ENCODE measurements around the gene ZNF512B.
A peak's percentile ranks its signal among the peaks of the same experiment; 100 is the strongest.
"Not testable (repeated sequence)": the region's sequence is repeated elsewhere in the genome, so short reads cannot be mapped to it uniquely, and the experiment has no call there.

Gene ZNF512B

DNA sequence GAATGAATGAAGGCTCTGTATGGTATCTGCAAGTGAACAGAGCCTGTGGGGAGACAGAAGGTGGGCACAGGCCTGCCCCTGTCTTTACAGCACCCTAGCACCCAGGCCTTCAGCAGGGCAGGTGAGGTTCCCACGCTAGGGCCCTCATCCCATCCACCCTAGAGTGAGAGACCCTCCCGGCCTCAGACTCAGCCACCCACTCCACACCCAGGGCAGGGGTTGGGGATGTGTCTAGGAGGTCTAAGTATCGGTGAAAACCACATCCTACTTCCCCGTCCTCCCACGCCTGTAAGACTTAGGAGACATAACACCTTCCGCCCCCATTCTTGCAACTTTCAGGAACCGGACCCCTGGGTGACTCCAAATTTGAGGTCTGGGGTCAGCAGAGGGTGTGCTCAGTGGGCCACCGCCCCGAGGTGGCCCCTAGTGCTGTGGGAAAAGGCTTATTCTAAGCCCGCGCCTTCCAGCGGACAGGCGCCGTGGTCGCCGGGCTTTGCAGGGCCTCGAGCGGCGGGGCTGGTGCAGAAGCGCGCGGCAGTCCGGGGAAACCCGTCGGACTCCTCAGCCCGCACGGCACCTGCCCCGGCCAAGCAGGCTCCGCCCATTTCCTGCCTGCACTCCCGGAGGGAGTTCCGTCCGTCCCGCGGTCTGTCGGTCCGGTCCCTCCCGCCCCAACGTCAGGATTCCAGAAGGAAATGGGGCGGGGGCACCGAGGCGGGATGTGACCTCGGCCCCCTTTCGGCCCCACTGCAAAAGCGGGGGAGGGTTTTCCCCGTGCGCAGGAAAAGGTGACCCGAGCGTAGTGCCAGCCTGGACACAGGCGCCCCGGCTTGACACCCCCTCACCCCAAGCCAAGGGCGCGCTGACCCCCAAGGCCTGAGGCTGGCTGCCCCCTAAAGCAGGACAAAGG lies 8.8 kb upstream of the ZNF512B start:
- peak; percentile 88 for DNase-seq (ENCODE audit: low spot score)

DNA sequence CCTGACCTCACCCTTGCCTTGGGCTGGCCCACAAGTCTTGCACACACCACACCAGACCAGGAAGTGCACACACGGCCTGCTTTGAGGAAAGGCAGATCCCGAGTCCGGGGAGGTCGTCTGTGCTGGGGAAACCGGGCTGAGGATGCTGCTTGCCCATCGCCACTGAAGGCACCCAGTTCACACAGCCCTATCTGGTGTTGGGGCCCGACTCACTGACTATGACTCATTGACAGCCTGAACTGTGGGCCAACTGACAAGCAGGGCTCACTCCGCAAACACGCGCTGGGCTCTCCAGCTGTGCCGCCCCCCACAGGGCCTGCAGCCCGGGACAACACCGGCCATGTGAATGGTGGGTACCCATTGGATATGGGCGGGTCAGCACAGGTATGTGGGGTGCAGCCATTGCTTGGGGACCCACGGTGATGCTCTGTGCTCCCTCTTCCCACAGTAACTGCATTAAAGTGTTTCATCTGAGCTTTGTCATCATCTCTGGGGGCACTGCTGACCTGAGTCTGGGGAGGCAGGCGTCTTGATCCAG lies 8.1 kb upstream of the ZNF512B start:
- peak; percentile 73 for DNase-seq (ENCODE audit: low spot score)

DNA sequence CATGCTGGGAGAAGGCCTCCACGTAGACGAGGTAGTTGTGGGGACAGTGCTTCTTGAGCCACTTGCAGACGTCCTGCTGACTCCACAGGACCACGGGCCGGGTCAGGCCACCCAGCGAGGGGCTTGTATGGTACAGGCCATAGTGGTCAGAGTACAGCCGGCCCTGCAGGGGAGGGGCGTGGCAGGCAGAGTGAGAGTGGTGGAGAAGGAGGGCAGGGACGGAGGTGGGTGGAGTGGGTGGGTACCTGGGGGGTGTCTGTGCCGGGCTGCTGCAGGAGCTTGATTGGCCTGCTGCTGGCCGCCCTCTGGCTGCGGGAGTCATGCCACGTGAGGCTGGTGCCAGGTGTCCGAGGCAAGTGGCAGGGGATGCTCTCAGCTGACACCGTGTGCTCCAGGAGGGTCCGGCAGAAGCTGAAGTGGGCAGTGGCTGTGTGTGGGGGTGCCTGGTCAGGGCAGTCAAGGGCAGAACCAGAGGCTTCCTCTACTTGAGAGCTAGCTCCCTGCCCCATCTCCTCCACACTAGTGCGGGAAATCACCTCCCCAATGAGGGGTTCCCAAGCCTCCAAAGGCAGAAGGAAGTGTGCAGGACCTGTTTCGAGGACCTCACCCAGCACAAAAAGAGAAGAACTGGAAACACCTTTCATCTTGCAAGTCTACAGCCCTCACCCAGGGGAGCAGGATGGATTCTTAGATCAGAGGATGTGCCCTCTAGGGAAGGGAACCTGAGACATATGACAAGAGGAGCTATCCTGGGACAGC lies 7.4 kb upstream of the ZNF512B start:
- no peak for DNase-seq (ENCODE audit: low spot score)

DNA sequence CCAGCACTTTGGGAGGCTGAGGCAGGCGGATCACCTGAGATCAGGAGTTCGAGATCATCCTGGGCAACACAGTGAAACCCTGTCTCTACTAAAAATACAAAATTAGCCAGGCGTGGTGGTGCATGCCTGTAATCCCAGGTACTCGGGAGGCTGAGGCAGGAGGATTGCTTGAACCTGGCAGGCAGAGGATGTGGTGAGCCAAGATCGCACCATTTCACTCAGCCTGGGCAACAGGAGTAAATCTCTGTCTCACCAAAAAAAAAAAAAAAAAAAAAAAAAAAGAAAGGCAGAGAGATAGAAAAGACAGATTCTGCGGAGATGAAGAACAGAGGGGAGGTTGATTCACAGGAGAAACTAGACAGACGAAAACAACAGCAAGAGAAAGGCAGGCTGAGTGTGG lies 6.8 kb upstream of the ZNF512B start:
- DNase-seq (ENCODE audit: low spot score), result not testable (repeated sequence)

DNA sequence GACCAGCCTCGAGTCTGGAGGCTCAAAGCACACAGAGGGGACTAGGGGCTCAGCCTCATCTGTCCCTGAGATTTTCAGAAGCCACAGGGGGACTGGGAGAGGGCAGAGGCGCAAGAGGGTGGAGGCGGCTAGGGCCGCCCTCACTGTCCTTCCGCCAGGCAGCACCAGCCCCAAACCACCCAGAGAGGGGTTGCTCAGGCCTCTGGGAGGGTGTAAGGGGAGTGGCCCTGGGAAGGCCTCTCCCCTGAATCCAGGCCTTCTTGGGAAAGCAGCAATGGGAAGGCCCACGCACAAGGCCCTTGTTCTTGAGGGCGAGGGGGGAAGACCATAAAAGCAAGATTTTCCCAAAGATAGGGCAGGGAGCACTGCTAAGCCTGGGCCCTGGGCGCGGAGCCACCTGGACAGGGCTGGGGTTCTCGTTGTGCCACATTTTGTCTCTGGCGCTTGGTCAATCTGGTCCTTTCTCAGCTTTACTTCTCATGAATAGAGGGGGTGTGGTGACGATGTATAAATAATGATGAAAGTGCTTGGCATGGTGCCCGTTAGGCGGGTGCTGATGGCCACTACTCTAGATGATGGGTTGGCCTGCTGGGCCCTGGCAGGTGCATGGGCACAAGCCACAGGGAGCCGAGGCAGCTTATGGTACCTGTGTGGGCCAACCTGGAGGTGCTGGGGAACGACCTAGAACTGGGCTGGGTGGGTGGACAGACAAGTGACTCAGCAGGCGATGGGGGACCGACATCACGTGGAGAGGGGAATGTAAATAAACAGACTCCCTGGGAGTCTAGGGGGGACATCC lies 4.9 kb upstream of the ZNF512B start:
- DNase-seq (ENCODE audit: low spot score), result no peak

DNA sequence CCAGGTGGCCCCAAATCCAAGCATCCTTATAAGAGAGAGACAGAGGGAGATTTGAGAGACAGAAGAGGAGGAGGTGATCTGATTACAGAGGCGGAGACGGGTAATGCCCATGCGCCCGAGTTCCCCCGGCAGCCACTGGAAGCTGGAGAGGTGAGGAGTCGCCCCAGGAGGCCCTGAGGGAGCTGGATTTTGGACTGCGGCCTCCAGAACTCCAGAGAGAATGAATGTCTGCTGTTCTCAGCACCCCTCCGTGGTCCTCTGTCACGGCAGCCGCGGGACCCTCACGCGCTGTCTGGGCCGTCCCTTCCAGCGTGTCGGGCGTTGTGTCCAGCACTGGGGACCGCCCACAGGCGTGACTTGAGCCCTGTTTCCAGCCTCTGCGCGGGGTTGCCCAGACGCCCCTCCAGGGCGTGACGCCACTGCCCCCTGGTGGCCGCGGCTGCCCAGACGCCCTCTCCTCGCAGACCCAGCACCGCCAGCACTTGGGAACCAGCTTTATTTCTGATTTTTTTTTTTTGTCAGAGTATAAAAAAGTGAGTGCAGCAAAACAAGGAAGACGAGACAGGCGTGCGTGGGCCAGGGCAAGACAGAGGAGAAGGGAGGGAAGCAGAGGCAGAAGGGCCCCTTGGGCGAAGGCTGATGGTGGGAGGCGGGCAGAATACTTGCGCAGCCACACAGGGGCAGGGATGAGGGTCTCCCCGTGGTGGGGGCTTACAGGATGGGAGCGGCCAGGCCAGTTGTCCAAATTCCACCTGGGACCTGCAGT lies 4.1 kb upstream of the ZNF512B start:
- DNase-seq (ENCODE audit: low spot score), result peak; percentile 86

DNA sequence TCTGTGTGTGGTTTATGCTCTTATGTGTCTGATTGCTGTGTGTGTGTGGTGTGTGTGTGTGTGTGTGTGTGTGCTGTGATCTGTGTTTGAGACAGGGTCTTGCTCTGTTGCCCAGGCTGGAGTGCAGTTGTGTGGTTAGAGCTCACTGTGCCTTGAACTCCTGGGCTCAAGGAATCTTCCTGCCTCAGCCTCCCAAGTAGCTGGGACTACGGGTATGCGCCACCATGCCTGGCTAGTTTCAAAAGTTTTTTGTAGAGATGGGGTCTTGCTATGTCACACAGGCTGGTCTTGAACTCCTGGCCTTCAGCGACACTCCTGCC lies 3.4 kb upstream of the ZNF512B start:
- DNase-seq (ENCODE audit: low spot score), result no peak

DNA sequence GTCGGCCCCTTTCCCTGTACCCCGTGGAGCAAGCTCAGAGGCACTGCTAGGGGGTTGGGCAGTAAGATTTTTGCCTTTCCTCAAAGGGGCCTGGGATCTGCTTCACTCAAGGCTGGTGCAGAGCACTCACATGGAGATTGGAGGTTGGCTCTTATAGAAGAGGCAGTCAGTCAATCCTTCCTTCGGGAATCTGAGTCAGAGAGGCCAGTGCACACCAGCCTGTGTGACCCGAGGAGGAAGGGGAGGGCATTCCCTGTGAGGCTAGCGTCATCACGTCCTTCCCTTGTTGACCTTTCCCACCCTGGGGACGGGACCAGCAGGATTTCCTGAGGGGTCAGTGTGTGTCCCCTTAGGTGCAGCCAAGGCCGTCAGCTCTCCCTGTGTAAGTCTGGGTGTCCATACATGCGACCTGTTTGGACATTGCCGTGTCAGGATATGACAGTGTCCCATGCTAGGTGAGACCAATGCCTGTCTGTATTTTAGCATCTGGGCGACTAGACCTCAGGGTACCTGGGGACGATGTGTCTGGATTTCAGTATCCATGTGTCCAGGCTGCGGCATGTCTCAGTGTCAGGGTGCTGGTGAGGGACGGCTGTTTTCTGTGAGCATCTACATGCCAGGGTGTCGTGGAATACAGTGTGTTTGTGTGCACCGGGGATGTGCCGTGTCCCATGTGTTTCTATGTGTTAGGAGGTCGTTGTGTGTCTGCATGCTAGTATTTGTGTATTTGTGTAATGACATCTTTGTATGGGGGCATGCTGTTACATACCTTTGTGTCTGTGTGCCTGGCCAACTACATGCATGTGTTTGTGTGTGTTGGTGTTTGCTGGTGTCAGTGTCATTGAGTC lies 2.8 kb upstream of the ZNF512B start:
- no peak for DNase-seq (ENCODE audit: low spot score)

DNA sequence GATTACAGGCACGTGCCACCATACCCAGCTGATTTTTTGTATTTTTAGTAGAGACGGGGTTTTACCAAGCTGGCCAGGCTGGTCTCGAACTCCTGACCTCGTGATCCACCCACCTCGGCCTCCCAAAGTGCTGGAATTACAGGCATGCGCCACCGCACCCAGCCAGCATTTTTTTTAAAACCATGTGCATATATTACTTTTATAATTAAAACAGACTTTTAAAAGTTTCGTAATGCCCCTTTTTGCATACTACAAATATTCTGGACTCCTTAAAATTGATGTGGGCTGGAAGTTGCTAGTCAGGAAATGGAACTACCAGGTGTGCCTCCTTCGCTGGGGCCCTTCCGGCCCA lies 2.2 kb upstream of the ZNF512B start:
- not testable (repeated sequence) for DNase-seq (ENCODE audit: low spot score)

DNA sequence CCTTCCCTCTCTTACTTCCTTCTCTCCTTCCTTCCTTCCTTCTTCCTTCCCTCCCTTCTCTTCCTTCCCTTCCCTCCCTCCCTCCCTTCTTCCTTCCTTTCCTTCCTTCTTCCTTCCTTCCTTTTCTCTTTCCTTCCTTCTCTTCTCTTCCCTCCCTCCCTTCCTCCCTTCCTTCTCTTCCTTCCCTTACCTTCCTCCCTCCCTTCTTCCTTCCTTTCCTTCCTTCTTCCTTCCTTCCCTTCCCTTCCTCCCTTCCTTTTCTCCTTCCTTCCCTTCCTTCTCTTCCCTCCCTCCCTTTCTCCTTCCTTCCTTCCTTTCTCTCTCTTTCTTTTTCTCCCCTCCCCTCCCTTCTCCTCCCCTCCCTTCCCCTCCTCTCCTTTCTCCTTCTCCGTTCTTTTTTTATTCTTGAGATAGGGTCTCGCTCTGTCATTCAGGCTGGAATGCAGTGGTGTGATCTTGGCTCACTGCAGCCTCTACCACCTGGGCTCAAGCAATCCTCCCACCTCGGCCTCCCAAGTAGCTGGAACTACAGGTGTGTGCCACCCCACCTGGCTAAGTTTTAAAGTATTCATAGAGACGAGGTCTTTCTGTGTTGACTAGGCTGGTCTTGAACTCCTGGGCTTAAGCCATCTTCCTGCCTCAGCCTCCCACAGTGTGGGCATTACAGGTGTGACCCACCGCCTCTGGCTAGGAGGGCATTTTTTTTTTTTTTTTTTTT lies 1.1 kb upstream of the ZNF512B start:
- DNase-seq (ENCODE audit: low spot score), result no peak

DNA sequence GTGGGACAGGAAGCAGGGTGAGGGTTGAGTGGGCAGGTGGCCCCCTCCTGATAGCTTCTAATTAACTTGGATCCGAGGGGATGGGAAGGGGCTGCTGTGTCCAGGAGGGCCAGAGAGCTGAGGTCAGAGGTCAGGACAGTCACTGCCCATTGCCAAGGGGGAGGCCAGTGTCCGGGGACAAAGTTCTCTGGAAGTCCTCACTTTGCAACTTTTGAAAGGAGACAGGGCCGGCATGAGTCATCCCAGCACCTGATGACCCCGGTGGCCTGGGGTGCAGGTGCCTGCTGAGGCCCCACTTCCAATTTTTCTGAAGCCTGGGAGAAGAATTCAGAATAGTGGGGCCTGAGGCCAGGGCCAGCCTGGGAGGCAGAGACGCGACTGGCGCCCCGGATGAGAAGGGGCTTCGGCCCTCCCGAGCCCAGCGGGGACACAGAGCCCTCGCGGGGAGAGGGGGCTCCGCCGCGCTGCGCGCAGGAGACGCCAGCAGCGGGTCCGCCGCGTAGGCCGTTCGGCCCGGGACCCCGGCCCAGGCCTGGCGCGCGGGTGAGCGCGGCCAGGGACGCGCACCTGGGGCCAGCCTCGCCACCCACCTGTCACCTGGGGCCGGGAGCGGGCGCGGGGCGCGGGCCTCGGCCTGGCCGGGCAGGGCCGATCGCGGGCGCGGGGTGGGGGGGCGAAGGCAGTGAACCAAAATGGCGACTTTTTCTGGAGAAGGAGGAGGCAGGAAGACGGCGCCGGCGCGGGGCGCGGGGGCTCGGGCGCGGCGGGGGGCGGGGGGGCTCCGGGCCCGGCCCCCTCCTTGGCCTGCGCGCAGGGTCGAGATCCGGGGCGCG lies 586 bp downstream of the ZNF512B start:
- DNase-seq (ENCODE audit: low spot score), result no peak

DNA sequence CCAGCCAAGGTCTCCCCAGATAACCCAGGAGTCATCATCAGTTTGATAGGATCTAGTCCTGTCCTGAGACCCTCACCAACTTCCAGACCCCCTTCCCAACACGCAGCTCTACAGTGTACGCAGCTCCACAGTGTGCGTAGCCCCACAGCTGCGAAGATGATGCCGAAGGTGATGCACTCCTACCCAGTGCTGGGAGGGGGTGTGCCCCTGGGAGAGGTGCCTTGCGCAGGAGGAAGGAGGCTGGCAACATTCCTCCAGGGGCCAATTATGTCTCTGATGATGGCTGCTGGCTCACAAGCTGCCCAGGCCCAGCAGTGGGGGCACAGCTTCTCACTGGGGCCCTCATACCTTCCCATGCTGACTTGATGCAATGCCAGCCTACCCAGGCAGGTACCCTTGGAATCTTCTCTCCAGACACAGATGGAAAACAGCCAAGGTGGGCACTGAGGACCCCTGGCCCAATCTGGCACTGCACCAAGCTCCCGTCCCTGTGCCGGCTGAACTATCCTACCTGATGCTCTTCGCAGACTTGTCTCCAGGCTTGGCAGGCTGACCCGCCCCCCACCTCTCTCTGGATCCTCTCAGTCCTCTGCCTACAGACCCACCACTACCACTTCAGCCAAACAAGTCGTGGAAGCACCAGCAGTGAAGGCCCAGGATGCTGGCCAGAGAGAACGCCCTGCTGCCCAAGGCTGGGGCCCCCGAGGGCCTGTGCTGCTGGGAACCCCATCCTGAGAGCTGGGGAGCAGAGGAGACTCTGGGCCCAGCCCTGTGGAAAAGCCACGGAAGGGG lies 1.4 kb downstream of the ZNF512B start:
- DNase-seq (ENCODE audit: low spot score), result no peak

DNA sequence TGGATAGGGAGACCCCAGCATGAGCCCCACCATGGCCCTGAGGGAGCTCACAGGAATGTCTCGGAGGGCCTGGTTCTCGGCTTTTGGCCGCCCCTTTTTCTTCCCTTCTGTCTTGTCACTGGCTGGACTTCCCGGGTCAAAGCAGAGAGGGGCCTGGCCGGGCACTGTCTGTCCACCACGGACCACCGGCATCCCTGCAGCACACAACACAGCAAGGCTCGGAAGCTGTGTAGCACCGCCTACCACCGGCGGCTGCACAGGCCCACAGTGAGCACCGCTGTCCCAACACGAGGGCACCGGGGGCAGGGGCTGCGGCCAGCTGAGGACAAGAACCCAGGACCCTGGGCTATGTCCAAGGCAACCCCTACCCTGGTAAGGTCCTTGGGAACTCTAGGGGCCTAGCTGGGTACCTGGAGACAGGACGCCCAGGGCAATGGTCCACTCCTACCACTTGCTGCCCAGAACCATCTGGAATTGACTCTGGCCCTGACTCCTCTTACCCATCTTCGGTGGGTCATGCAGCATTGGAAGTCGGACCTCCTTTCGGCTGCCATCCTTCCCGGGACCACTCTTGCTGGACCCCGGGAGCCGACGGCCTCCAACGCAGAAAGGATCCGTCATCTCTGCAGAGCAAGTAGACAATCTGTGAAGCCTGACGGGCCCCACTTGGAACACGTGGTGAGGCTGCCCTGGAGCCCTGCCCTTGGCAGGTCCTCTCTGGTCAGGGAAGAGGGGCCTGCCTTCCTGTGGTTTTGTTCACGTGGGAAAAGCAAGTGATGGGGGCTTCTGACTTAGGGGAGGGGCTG lies 2.2 kb downstream of the ZNF512B start:
- DNase-seq (ENCODE audit: low spot score), result no peak

DNA sequence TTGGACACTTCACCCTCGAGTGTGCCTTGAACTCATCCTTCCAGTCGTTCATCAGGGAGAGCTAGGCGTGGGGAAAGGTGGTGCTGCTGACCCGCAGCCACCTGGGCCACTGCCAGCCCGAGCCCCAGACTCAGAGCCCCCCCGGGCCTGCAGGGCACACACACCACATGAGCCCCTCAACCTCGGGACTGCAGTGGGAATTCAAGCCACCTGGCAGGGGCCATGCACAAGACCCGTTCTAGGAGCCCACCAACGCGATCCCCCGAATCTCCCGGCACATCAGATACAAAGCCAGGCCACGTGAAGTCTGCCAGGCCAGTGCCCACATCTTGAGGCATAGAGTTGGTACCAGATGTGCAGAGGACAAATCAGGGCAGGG lies 2.8 kb downstream of the ZNF512B start:
- DNase-seq (ENCODE audit: low spot score), result no peak

DNA sequence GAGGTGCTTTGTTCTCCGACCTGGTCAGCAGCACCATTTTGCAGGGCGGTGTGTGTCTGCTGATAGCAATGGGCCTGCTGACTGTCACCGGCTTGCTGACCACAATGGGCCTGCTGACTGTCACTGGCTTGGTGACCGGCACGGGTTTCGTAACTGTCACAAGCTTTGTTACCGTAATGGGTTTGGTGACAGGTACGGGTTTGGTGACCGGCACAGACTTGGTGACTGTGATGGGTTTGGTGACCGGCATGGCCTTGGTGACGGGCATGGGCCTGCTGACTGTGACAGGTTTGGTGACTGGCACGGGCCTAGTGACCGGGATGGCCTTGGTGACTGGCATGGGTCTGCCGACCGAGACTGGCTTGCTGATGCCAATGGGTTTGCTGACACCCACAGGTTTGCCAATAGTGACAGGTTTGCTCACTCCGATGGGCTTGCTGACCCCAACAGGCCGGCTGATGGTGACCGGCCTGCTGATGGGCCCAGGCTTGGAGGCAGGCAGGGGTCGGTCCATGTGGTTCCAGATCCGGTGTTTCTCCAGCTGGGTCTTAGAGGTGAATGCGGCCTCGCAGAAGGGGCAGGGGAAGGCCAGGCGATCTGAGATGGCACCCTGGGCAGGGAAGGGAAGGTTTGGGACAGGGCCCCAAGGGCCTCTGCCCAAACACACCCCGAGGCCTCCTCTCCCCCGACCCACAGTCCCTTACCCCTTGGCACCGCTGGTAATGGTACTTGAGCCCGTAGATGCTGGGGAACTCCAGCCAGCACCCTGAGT lies 3.4 kb downstream of the ZNF512B start:
- no peak for DNase-seq (ENCODE audit: low spot score)

DNA sequence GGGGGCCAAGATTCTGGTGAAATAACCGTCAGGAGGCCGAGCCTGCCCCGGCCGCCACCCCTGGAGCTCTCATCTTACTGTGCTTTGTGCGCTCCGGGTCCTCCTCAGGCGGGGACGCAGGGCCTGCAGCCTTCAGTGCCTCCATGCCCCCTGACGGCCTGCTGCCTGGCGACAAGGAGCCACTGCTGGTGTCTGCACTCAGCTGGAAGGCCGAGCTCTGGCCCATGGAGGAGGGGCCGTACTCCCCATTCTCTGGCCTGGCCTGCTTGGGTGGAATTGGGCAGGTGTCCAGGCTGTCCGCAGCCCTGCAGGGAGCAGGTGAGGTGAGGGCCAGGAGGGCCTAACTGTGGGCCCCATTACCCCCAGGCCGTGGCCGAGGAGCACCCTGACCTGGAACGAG lies 5.3 kb downstream of the ZNF512B start:
- DNase-seq (ENCODE audit: low spot score), result no peak
